Peyer's patch (tissue), 4 donors: ENCODE data around the gene CALD1.

ENCODE experiments used
- POLR2A ChIP-seq, 2 donors: fragments of 450-650 bp; IDR thresholded peaks; one replicate each; pipeline ENCODE4 v1.5.1; 2017; ENCODE audit warnings: antibody characterized with exemption in 2 of 2, mild to moderate bottlenecking in 2 of 2, moderate library complexity in 2 of 2
- TF ChIP-seq, protein P1 (sequence below), 6 experiments: fragments of 450-650 bp in 4 of 6; fragments of 200-600 bp in 2 of 6; sonication (generic) in 1 of 6; IDR thresholded peaks; one replicate each; pipeline ENCODE4 v1.5.1; 2017 to 2019; ENCODE audit warnings: antibody characterized with exemption in 6 of 6, mild to moderate bottlenecking in 3 of 6, moderate library complexity in 1 of 6

GRCh38 chr7:134942690-134943466 lies 163.4 kb downstream of the CALD1 start:
- TF ChIP-seq, protein P1, sequence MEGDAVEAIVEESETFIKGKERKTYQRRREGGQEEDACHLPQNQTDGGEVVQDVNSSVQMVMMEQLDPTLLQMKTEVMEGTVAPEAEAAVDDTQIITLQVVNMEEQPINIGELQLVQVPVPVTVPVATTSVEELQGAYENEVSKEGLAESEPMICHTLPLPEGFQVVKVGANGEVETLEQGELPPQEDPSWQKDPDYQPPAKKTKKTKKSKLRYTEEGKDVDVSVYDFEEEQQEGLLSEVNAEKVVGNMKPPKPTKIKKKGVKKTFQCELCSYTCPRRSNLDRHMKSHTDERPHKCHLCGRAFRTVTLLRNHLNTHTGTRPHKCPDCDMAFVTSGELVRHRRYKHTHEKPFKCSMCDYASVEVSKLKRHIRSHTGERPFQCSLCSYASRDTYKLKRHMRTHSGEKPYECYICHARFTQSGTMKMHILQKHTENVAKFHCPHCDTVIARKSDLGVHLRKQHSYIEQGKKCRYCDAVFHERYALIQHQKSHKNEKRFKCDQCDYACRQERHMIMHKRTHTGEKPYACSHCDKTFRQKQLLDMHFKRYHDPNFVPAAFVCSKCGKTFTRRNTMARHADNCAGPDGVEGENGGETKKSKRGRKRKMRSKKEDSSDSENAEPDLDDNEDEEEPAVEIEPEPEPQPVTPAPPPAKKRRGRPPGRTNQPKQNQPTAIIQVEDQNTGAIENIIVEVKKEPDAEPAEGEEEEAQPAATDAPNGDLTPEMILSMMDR (IDR thresholded peaks at IDR 0.05): no peak
- TF ChIP-seq POLR2A (IDR thresholded peaks at IDR 0.05): no peak
